A673 (cell line): ENCODE results near the gene DES. TPM values are rescaled to one million over a fixed set of nuclear protein-coding genes. Genes with fewer than 3 reads are reported as not detected.
A peak's percentile ranks its signal among the peaks of the same experiment; 100 is the strongest.
"Not testable (repeated sequence)": the region's sequence is repeated elsewhere in the genome, so short reads cannot be mapped to it uniquely, and the experiment has no call there.

Experiments
- BruUV-seq: library from RNA; stranded (reverse); fragments of 400-500 nt; replicated peaks from 2 replicates; lab custom pipeline; 2021; lab: Mats Ljungman, UMichigan
- CTCF ChIA-PET: fragments of 300-600 bp; sonication (Branson Sonifier 250); formaldehyde crosslinking; loops from one replicate; lab custom pipeline; 2022; ENCODE audit warnings: antibody characterized with exemption; lab: Charles Lee
- POLR2A ChIA-PET: fragments of 300-600 bp; sonication (Branson Sonifier 250); formaldehyde crosslinking; loops from one replicate; lab custom pipeline; 2022; ENCODE audit warnings: antibody characterized with exemption; ENCODE audit not compliant: low non-redundant PET; lab: Charles Lee
- DNase-seq: peaks from one replicate; pipeline ENCODE4 v3.0.0-alpha.2; 2015; ENCODE audit warnings: low spot score
- H3K27ac ChIP-seq: fragments of 200-600 bp; sonication (generic); 2 replicates; pipeline ENCODE4 v1.5.1; 2016; ENCODE audit warnings: mixed run types, low read depth, mild to moderate bottlenecking, mixed read lengths, antibody characterized with exemption, low read length; ENCODE audit not compliant: poor library complexity, severe bottlenecking
- H3K27me3 ChIP-seq: fragments of 200-600 bp; sonication (generic); replicated peaks from 2 replicates; pipeline ENCODE4 v1.6.1; 2017; ENCODE audit warnings: mixed run types, low read depth, mild to moderate bottlenecking, mixed read lengths, antibody characterized with exemption, low read length; ENCODE audit not compliant: insufficient read depth, poor library complexity
- H3K36me3 ChIP-seq: fragments of 200-600 bp; sonication (generic); 2 replicates; pipeline ENCODE4 v1.6.1; 2016; ENCODE audit warnings: mixed run types, mild to moderate bottlenecking, mixed read lengths, antibody characterized with exemption, low read length; ENCODE audit not compliant: insufficient read depth, poor library complexity, severe bottlenecking
- H3K4me1 ChIP-seq: fragments of 200-600 bp; sonication (generic); 2 replicates; pipeline ENCODE4 v1.6.1; 2017; ENCODE audit warnings: mixed run types, mild to moderate bottlenecking, mixed read lengths, antibody characterized with exemption, low read length; ENCODE audit not compliant: insufficient read depth, poor library complexity, severe bottlenecking
- H3K4me3 ChIP-seq: fragments of 200-600 bp; sonication (generic); 2 replicates; pipeline ENCODE4 v1.5.1; 2016; ENCODE audit warnings: low read depth, mixed run types, mild to moderate bottlenecking, mixed read lengths, low read length; ENCODE audit not compliant: poor library complexity, severe bottlenecking
- H3K9me3 ChIP-seq: fragments of 200-600 bp; sonication (generic); 2 replicates; pipeline ENCODE4 v1.6.1; 2016; ENCODE audit warnings: mixed run types, low read depth, mild to moderate bottlenecking, mixed read lengths, antibody characterized with exemption, low read length; ENCODE audit not compliant: poor library complexity, severe bottlenecking
- CTCF ChIP-seq: fragments of 300-800, 200-600 bp; sonication (generic); conservative IDR thresholded peaks from 2 replicates; pipeline ENCODE4 v1.5.1; 2017; ENCODE audit warnings: low read depth, mild to moderate bottlenecking, antibody characterized with exemption, low read length, moderate library complexity, mixed read lengths
- EZH2 ChIP-seq: fragments of 200-600 bp; sonication (generic); IDR thresholded peaks from 2 replicates; pipeline ENCODE4 v1.6.1; 2017; ENCODE audit warnings: borderline replicate concordance, low read depth, mild to moderate bottlenecking, mixed read lengths, antibody characterized with exemption, low read length; ENCODE audit not compliant: poor library complexity, severe bottlenecking
- intact Hi-C: fragments of 100-400 bp; cut with micrococcal nuclease; formaldehyde crosslinking; loops from one replicate; pipeline ENCODE4 v1.10.0; 2022; ENCODE audit not compliant: unreplicated experiment
- total RNA-seq: library from RNA; stranded (reverse); gene quantifications from 2 replicates; pipeline ENCODE4 v1.2.3, GENCODE V29; 2021

Gene DES
- total RNA-seq, 1 experiment from 2014 or later = not detected

GRCh38 chr2:219388121-219388906 is 29.9 kb upstream of the DES start:
- ChIA-PET POLR2A (interaction anchor here (0.6 kb wide), 4 partner anchors 181 to 757 kb away, joined by 3 to 12 read pairs (median 7); partner anchors contain the start of gene CDK5R2), CTCF (interaction anchor here (0.6 to 2.1 kb wide), 8 partner anchors 18 to 214 kb away, joined by 3 to 19 read pairs (median 6); no protein-coding TSS in a partner anchor)
- intact Hi-C loops = no loop called here
- H3K27ac ChIP-seq = peak overlapping the region; percentile 41
- no peaks in the 10 kb centered on the region for H3K4me1 ChIP-seq
- H3K4me3 ChIP-seq = peak overlapping the region; percentile 27
- TF ChIP-seq EZH2 = no peak
- peak; percentile 59 for TF ChIP-seq CTCF
- no peaks in the 10 kb centered on the region for H3K9me3 ChIP-seq
- BruUV-seq = no TSS peak
- peaks cover 13% of the 10 kb centered on the region for H3K36me3 ChIP-seq
- DNase-seq = peak; percentile 96
- no peaks in the 10 kb centered on the region for H3K27me3 ChIP-seq

GRCh38 chr2:219388907-219389156 is 29.3 kb upstream of the DES start:
- intact Hi-C loops = no loop called here
- TF ChIP-seq EZH2 (no peak), CTCF (no peak)
- no peak for DNase-seq
- Histone ChIP-seq H3K4me1 (no peaks in the 10 kb centered on the region), H3K27ac (peak overlapping the region; percentile 41), H3K36me3 (peaks cover 13% of the 10 kb centered on the region), H3K27me3 (no peaks in the 10 kb centered on the region), H3K4me3 (peak overlapping the region; percentile 27), H3K9me3 (no peaks in the 10 kb centered on the region)
- BruUV-seq = no TSS peak
- ChIA-PET POLR2A (no interaction called here), CTCF (interaction anchor here (0.6 to 2.1 kb wide), 3 partner anchors 72 to 141 kb away, joined by 3 to 19 read pairs (median 4); no protein-coding TSS in a partner anchor)

GRCh38 chr2:219392754-219393153 is 25.4 kb upstream of the DES start:
- no peak overlapping the region for H3K4me3 ChIP-seq
- TF ChIP-seq CTCF (no peak), EZH2 (no peak)
- no TSS peak for BruUV-seq
- H3K9me3 ChIP-seq = no peaks in the 10 kb centered on the region
- POLR2A ChIA-PET = no interaction called here
- no peaks in the 10 kb centered on the region for H3K36me3 ChIP-seq
- H3K27ac ChIP-seq = no peak overlapping the region
- CTCF ChIA-PET = no interaction called here
- H3K4me1 ChIP-seq = no peaks in the 10 kb centered on the region
- no peaks in the 10 kb centered on the region for H3K27me3 ChIP-seq
- intact Hi-C loops = no loop called here
- no peak for DNase-seq

- BruUV-seq, POLR2A ChIA-PET, H3K9me3 ChIP-seq, H3K36me3 ChIP-seq, H3K4me1 ChIP-seq, H3K4me3 ChIP-seq, intact Hi-C loops, H3K27ac ChIP-seq, DNase-seq, H3K27me3 ChIP-seq, CTCF ChIA-PET: not testable (repeated sequence)
Observed at GRCh38 chr2:219395056-219395455, 23.1 kb upstream of the DES start.
